Kidney epithelial cell (primary cell): Measurements from ENCODE around the gene MUCL3. TPM values are rescaled to one million over a fixed set of nuclear protein-coding genes. Genes with fewer than 3 reads are reported as not detected.

Experiments used
- DNase-seq: peaks from one replicate; pipeline ENCODE4 v3.0.0-alpha.2; 2010; ENCODE audit warnings: low read depth
- H3K27me3 ChIP-seq: 2 replicates; pipeline ENCODE4 v1.6.0; 2011; ENCODE audit warnings: low read length; ENCODE audit not compliant: control insufficient read depth, insufficient read depth
- H3K36me3 ChIP-seq: 2 replicates; pipeline ENCODE4 v1.5.1; 2011; ENCODE audit warnings: low read length; ENCODE audit not compliant: control insufficient read depth, insufficient read depth
- H3K4me3 ChIP-seq: 2 replicates; pipeline ENCODE4 v1.5.1; 2011; ENCODE audit warnings: low read depth, mild to moderate bottlenecking, control low read depth, low read length
- total RNA-seq: library from RNA; depleted of rRNA; stranded (reverse); fragments of >200 nt; gene quantifications from 2 replicates; pipeline ENCODE4 v1.2.3, GENCODE V29; 2015
- TF ChIP-seq, protein P1 (sequence below): IDR thresholded peaks from 2 replicates; pipeline ENCODE4 v1.5.1; 2011; ENCODE audit warnings: mild to moderate bottlenecking, moderate library complexity, low read length, control low read depth, inconsistent platforms; ENCODE audit not compliant: insufficient read depth, poor library complexity, severe bottlenecking

The MUCL3 gene
- total RNA-seq, 1 donor from 2014 or later: not detected

DNA sequence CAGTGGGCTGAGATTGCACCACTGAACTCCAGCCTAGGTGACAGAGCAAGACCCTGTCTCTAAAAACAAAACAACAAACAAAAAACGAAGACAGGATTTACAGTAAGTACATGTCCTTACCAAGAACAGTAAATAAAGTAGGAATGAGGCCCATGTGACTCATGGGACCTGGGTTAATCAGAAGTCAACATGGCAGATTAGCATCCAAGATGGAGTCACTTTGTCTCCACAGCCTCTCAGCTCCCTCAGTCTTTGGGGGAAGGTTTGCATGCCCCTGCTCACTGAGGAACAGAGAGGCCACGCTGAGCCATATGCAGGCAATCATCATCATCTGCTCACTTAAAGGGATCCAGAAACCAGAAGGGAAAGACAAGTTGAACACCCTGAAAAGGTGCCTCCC lies 61.7 kb downstream of the MUCL3 start:
- no peaks in the 10 kb centered on the region for H3K27me3 ChIP-seq
- DNase-seq: no peak

More for the DNA sequence above, 61.7 kb downstream of the MUCL3 start:
- Histone ChIP-seq H3K36me3 (no peaks in the 10 kb centered on the region), H3K4me3 (no peak overlapping the region)
- TF ChIP-seq, protein P1, sequence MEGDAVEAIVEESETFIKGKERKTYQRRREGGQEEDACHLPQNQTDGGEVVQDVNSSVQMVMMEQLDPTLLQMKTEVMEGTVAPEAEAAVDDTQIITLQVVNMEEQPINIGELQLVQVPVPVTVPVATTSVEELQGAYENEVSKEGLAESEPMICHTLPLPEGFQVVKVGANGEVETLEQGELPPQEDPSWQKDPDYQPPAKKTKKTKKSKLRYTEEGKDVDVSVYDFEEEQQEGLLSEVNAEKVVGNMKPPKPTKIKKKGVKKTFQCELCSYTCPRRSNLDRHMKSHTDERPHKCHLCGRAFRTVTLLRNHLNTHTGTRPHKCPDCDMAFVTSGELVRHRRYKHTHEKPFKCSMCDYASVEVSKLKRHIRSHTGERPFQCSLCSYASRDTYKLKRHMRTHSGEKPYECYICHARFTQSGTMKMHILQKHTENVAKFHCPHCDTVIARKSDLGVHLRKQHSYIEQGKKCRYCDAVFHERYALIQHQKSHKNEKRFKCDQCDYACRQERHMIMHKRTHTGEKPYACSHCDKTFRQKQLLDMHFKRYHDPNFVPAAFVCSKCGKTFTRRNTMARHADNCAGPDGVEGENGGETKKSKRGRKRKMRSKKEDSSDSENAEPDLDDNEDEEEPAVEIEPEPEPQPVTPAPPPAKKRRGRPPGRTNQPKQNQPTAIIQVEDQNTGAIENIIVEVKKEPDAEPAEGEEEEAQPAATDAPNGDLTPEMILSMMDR: no peak

Other genes starting within 250 kb of the MUCL3 start
- 8.9 and 10.4 TPM in 2 replicates for gene NRM, start 250.0 kb upstream of the MUCL3 start, total RNA-seq
- 11.4 and 14.7 TPM in 2 replicates for gene MDC1, start 223.7 kb upstream of the MUCL3 start, total RNA-seq
- 808 and 855 TPM in 2 replicates for gene TUBB, start 220.6 kb upstream of the MUCL3 start, total RNA-seq
- gene FLOT1, start 198.3 kb upstream of the MUCL3 start, total RNA-seq: 136 and 142 TPM in 2 replicates
- 188 and 229 TPM in 2 replicates for gene IER3, start 196.4 kb upstream of the MUCL3 start, total RNA-seq
- 171 and 173 TPM in 2 replicates for gene DDR1, start 56.5 kb upstream of the MUCL3 start, total RNA-seq
- gene GTF2H4, start 32.8 kb upstream of the MUCL3 start, total RNA-seq: 23.0 and 27.7 TPM in 2 replicates
- 34.7 and 37.7 TPM in 2 replicates for gene VARS2, start 26.7 kb upstream of the MUCL3 start, total RNA-seq
- gene SFTA2, start 8.8 kb upstream of the MUCL3 start, total RNA-seq: 1.0 TPM in 1 of 2 replicates, not detected in the other
- not detected in 2 replicates for gene MUC21, start 42.7 kb downstream of the MUCL3 start, total RNA-seq
- not detected in 2 replicates for gene MUC22, start 69.5 kb downstream of the MUCL3 start, total RNA-seq
- 0.62 and 0.79 TPM in 2 replicates for gene C6orf15, start 171.6 kb downstream of the MUCL3 start, total RNA-seq
- gene PSORS1C1, start 173.8 kb downstream of the MUCL3 start, total RNA-seq: 0.38 and 0.48 TPM in 2 replicates
- not detected in 2 replicates for gene CDSN, start 179.5 kb downstream of the MUCL3 start, total RNA-seq
- not detected in 2 replicates for gene PSORS1C2, start 198.1 kb downstream of the MUCL3 start, total RNA-seq
- gene CCHCR1, start 216.8 kb downstream of the MUCL3 start, total RNA-seq: 16.4 and 20.2 TPM in 2 replicates
- 6.4 and 10.1 TPM in 2 replicates for gene TCF19, start 217.6 kb downstream of the MUCL3 start, total RNA-seq
- 0.21 and 0.68 TPM in 2 replicates for gene POU5F1, start 229.7 kb downstream of the MUCL3 start, total RNA-seq